H9 (cell line): Measurements from ENCODE around the gene PLCD3. TPM values are rescaled to one million over a fixed set of nuclear protein-coding genes. Genes with fewer than 3 reads are reported as not detected.

Experiments used
- DNase-seq: peaks from one replicate; pipeline ENCODE4 v3.0.0-alpha.2; 2017
- H2AFZ ChIP-seq: one replicate; pipeline ENCODE4 v1.6.1; 2013; ENCODE audit warnings: mild to moderate bottlenecking, low read length, control low read depth, moderate library complexity
- H2AK5ac ChIP-seq: 2 replicates; pipeline ENCODE4 v1.6.1; 2013; ENCODE audit warnings: low read length, control low read depth, mixed read lengths; ENCODE audit not compliant: insufficient read length
- H2BK120ac ChIP-seq: one replicate; pipeline ENCODE4 v1.6.1; 2013; ENCODE audit warnings: low read depth, mild to moderate bottlenecking, low read length, control low read depth, inconsistent platforms; ENCODE audit not compliant: poor library complexity, severe bottlenecking
- H2BK12ac ChIP-seq: 2 replicates; pipeline ENCODE4 v1.6.1; 2013; ENCODE audit warnings: low read length, control low read depth, mixed read lengths, low read depth; ENCODE audit not compliant: insufficient read length
- H2BK15ac ChIP-seq: 2 replicates; pipeline ENCODE4 v1.6.1; 2013; ENCODE audit warnings: low read depth, low read length, control low read depth
- H2BK20ac ChIP-seq: one replicate; pipeline ENCODE4 v1.6.1; 2013; ENCODE audit warnings: low read depth, mild to moderate bottlenecking, low read length, control low read depth, inconsistent platforms; ENCODE audit not compliant: poor library complexity, severe bottlenecking
- H2BK5ac ChIP-seq: 2 replicates; pipeline ENCODE4 v1.6.1; 2013; ENCODE audit warnings: low read length, control low read depth, mixed read lengths; ENCODE audit not compliant: insufficient read length
- H3K14ac ChIP-seq: 2 replicates; pipeline ENCODE4 v1.6.1; 2013; ENCODE audit warnings: low read length, control low read depth; ENCODE audit not compliant: insufficient read depth
- H3K18ac ChIP-seq: 2 replicates; pipeline ENCODE4 v1.6.1; 2013; ENCODE audit warnings: low read depth, mild to moderate bottlenecking, mixed read lengths, low read length, control low read depth; ENCODE audit not compliant: insufficient read length
- H3K23ac ChIP-seq: 2 replicates; pipeline ENCODE4 v1.6.1; 2013; ENCODE audit warnings: low read length, control low read depth, mixed read lengths, low read depth; ENCODE audit not compliant: insufficient read length
- H3K23me2 ChIP-seq: 2 replicates; pipeline ENCODE4 v1.6.1; 2013; ENCODE audit warnings: low read depth, mild to moderate bottlenecking, mixed read lengths, low read length, control low read depth; ENCODE audit not compliant: insufficient read length, poor library complexity, severe bottlenecking
- H3K27ac ChIP-seq: 2 replicates; pipeline ENCODE4 v1.5.1; 2013; ENCODE audit warnings: low read length, control low read depth, mixed read lengths, low read depth; ENCODE audit not compliant: insufficient read length
- H3K27me3 ChIP-seq: 2 replicates; pipeline ENCODE4 v1.6.1; 2013; ENCODE audit warnings: low read length, control low read depth, inconsistent platforms; ENCODE audit not compliant: insufficient read depth
- H3K4ac ChIP-seq: 2 replicates; pipeline ENCODE4 v1.6.1; 2013; ENCODE audit warnings: low read depth, mild to moderate bottlenecking, control low read depth, inconsistent platforms, low read length, moderate library complexity
- H3K4me1 ChIP-seq: 2 replicates; pipeline ENCODE4 v1.6.1; 2013; ENCODE audit warnings: low read length, control low read depth, inconsistent platforms; ENCODE audit not compliant: insufficient read depth
- H3K4me2 ChIP-seq: 2 replicates; pipeline ENCODE4 v1.6.1; 2013; ENCODE audit warnings: low read length, control low read depth, mixed read lengths; ENCODE audit not compliant: insufficient read length, insufficient read depth
- H3K56ac ChIP-seq: 2 replicates; pipeline ENCODE4 v1.6.1; 2013; ENCODE audit warnings: low read depth, mild to moderate bottlenecking, mixed read lengths, low read length, control low read depth; ENCODE audit not compliant: insufficient read length
- H3K79me1 ChIP-seq: 2 replicates; pipeline ENCODE4 v1.6.1; 2013; ENCODE audit warnings: low read depth, mild to moderate bottlenecking, moderate library complexity, low read length, control low read depth, inconsistent platforms; ENCODE audit not compliant: insufficient read depth, poor library complexity, severe bottlenecking
- H3K79me2 ChIP-seq: 2 replicates; pipeline ENCODE4 v1.6.1; 2013; ENCODE audit warnings: low read length, control low read depth, inconsistent platforms; ENCODE audit not compliant: insufficient read depth
- H3K9ac ChIP-seq: 2 replicates; pipeline ENCODE4 v1.6.1; 2013; ENCODE audit warnings: low read length, control low read depth, mixed read lengths; ENCODE audit not compliant: insufficient read length; ENCODE audit errors: extremely low read depth
- H3K9me3 ChIP-seq: one replicate; pipeline ENCODE4 v1.6.1; 2013; ENCODE audit warnings: low read depth, low read length, inconsistent platforms; ENCODE audit not compliant: control insufficient read depth
- H3T11ph ChIP-seq: one replicate; pipeline ENCODE4 v1.6.1; 2013; ENCODE audit warnings: mild to moderate bottlenecking, low read length, control low read depth, inconsistent platforms
- H4K20me1 ChIP-seq: one replicate; pipeline ENCODE4 v1.6.1; 2013; ENCODE audit not compliant: control insufficient read depth, insufficient read length, insufficient read depth
- H4K5ac ChIP-seq: 2 replicates; pipeline ENCODE4 v1.6.1; 2013; ENCODE audit warnings: low read depth, mild to moderate bottlenecking, mixed read lengths, low read length, control low read depth; ENCODE audit not compliant: insufficient read length
- H4K8ac ChIP-seq: replicated peaks from 2 replicates; pipeline ENCODE4 v1.6.1; 2013; ENCODE audit warnings: low read length, control low read depth, mixed read lengths, low read depth; ENCODE audit not compliant: insufficient read length
- H4K91ac ChIP-seq: 2 replicates; pipeline ENCODE4 v1.6.1; 2013; ENCODE audit warnings: low read depth, mild to moderate bottlenecking, moderate library complexity, mixed read lengths, low read length, control low read depth; ENCODE audit not compliant: insufficient read length
- H3K27ac Mint-ChIP-seq, 3 experiments: 2 replicates in 2 of 3; 3 replicates in 1 of 3; pipeline ENCODE4 v1.8.0; 2020 to 2021; ENCODE audit warnings: mixed read lengths in 3 of 3, mild to moderate bottlenecking in 1 of 3, moderate library complexity in 1 of 3
- H3K27me3 Mint-ChIP-seq: 2 replicates; pipeline ENCODE4 v1.8.0; 2021; ENCODE audit warnings: low read depth, mild to moderate bottlenecking, moderate library complexity, mixed read lengths
- H3K36me3 Mint-ChIP-seq, 3 experiments: 2 replicates in 2 of 3; 3 replicates in 1 of 3; pipeline ENCODE4 v1.8.0; 2020 to 2021; ENCODE audit warnings: low read depth in 3 of 3, mixed read lengths in 3 of 3; ENCODE audit not compliant: insufficient read depth in 1 of 3
- H3K4me1 Mint-ChIP-seq, 2 experiments: 2 replicates each; pipeline ENCODE4 v1.8.0; 2020; ENCODE audit warnings: mixed read lengths in 2 of 2
- H3K4me3 Mint-ChIP-seq, 2 experiments: 2 replicates in 1 of 2; 3 replicates in 1 of 2; pipeline ENCODE4 v1.8.0; 2020 to 2021; ENCODE audit warnings: mild to moderate bottlenecking in 2 of 2, mixed read lengths in 2 of 2, moderate library complexity in 1 of 2
- H3K9me3 Mint-ChIP-seq, 2 experiments: 2 replicates in 1 of 2; 3 replicates in 1 of 2; pipeline ENCODE4 v1.8.0; 2020; ENCODE audit warnings: mild to moderate bottlenecking in 2 of 2, mixed read lengths in 2 of 2, moderate library complexity in 1 of 2
- WGBS: extraction: QIAGEN DNeasy Blood & Tissue Kit; methylation state at CpG from one replicate; pipeline ENCODE4 v1.1.7; 2013; ENCODE audit warnings: missing lambda C conversion rate, low lambda C conversion rate, mixed read lengths; ENCODE audit not compliant: insufficient read length; ENCODE audit errors: extremely low coverage; 5-methylcytosine and 5-hydroxymethylcytosine counted together
- total RNA-seq: library from RNA; stranded (reverse); gene quantifications from 2 replicates; pipeline ENCODE4 v1.2.1, GENCODE V29; 2021
- TF ChIP-seq, protein P1 (sequence below): fragments of 200-600 bp; sonication (generic); conservative IDR thresholded peaks from 3 replicates; pipeline ENCODE4 v1.8.0; 2021; ENCODE audit warnings: antibody characterized with exemption, mild to moderate bottlenecking

PLCD3 gene
- total RNA-seq, 1 experiment from 2014 or later, result 41.6 TPM

DNA sequence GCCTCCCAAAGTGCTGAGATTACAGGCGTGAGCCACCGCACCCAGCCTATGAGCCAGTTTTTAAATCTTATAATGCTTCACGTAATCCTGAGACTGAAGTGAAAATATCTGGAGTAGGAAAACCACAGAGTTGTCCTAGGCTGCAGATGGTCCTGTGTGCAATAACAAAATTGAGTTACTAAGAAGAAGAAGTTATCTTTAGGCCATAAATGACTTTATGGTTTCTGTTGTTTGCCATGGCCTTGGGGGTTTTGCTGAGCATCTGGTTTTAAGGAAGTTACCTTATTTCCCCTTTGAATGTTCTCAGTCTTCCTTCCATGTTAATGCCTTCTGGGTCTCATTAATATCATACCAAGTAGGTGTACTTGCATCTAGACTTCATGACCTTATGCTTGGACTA lies 54.7 kb downstream of the PLCD3 start:
- Histone ChIP-seq H2BK20ac (no peak overlapping the region), H3K56ac (no peak overlapping the region), H3T11ph (no peak overlapping the region), H3K4me2 (no peak overlapping the region), H3K79me2 (no peaks in the 10 kb centered on the region; the same call in 1 of the 2 replicates), H2AK5ac (no peak overlapping the region), H2BK120ac (no peak overlapping the region), H2BK12ac (no peak overlapping the region), H3K4me1 (no peaks in the 10 kb centered on the region; the same call in 1 of the 2 replicates), H2BK15ac (no peak overlapping the region), H3K23ac (no peak overlapping the region), H3K27me3 (no peaks in the 10 kb centered on the region), H3K9me3 (no peaks in the 10 kb centered on the region), H3K14ac (no peak overlapping the region), H2AFZ (no peak overlapping the region), H3K79me1 (no peaks in the 10 kb centered on the region), H4K8ac (no peak overlapping the region), H3K9ac (no peak overlapping the region), H2BK5ac (no peak overlapping the region), H4K20me1 (no peaks in the 10 kb centered on the region), H3K27ac (no peak overlapping the region), H4K91ac (no peak overlapping the region), H3K23me2 (no peaks in the 10 kb centered on the region), H3K4ac (no peak overlapping the region), H3K18ac (no peak overlapping the region), H4K5ac (no peak overlapping the region)
- TF ChIP-seq, protein P1, sequence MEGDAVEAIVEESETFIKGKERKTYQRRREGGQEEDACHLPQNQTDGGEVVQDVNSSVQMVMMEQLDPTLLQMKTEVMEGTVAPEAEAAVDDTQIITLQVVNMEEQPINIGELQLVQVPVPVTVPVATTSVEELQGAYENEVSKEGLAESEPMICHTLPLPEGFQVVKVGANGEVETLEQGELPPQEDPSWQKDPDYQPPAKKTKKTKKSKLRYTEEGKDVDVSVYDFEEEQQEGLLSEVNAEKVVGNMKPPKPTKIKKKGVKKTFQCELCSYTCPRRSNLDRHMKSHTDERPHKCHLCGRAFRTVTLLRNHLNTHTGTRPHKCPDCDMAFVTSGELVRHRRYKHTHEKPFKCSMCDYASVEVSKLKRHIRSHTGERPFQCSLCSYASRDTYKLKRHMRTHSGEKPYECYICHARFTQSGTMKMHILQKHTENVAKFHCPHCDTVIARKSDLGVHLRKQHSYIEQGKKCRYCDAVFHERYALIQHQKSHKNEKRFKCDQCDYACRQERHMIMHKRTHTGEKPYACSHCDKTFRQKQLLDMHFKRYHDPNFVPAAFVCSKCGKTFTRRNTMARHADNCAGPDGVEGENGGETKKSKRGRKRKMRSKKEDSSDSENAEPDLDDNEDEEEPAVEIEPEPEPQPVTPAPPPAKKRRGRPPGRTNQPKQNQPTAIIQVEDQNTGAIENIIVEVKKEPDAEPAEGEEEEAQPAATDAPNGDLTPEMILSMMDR, result no peak
- H3K4me1 Mint-ChIP-seq, result no peaks in the 10 kb centered on the region; a peak in 1 of 4 replicates
- no peaks in the 10 kb centered on the region for H3K9me3 Mint-ChIP-seq
- H3K27me3 Mint-ChIP-seq, result no peaks in the 10 kb centered on the region
- no peak for DNase-seq
- no peak overlapping the region for H3K4me3 Mint-ChIP-seq
- H3K27ac Mint-ChIP-seq, result peak overlapping the region in 1 of 3 experiments; percentile 90; a peak in 1 of 7 replicates
- no CpG with 5 or more reads among the region's 3 CpGs for WGBS
- H3K36me3 Mint-ChIP-seq, result peaks cover 25 to 55% (median 50%) of the 10 kb centered on the region in 3 experiments; a peak in 6 of 7 replicates
